Fibroblast of gingiva (primary cell): ENCODE measurements around the gene KCNJ15.
A peak's percentile ranks its signal among the peaks of the same experiment; 100 is the strongest.

Experiments used
- DNase-seq: peaks from one replicate; pipeline ENCODE4 v3.0.0-alpha.2; 2011; ENCODE audit warnings: low read depth

KCNJ15 gene

GRCh38 chr21:38326899-38327298 lies 70.1 kb downstream of the KCNJ15 start:
- DNase-seq: no peak

GRCh38 chr21:38327984-38328383 lies 71.2 kb downstream of the KCNJ15 start:
- no peak for DNase-seq

DNA sequence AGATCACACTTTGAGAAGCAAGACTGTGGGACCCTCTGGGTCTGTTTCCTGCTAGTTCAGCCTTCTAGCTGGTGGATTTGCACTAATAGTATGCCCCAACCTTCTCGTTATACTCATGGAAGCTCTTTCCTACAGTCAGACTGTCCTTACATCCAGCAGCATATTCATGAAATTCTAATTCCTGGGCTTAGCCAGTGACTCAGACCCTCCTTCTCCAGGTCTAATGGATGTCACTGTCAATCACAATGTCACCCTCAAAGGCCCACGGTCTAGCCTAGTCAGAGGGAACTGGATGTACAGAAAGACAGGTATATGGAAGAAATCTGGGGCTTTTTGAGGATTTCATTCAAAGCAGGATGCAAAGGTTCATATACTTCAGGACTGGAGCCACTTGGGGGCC lies 72.4 kb downstream of the KCNJ15 start:
- DNase-seq: no peak

DNA sequence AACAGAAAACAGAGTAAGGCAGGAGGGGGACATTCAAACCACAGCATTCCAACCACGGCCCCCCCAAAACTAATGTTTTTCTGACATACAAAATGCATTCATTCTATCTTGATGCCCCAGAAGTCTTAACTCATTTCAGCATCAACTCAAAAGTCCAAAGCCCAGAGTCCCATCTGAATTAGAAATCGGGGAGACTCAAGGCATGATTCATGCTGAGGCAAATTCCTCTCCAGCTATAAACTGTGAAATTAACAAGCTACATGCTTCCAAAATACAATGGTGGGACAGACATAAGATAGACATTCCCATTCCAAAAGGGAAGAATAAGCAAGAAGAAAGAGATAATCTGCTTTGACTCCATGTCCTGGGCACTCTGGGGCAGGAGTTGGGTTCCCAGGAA lies 73.9 kb downstream of the KCNJ15 start:
- no peak for DNase-seq

GRCh38 chr21:38333301-38334272 lies 76.8 kb downstream of the KCNJ15 start:
- peak; percentile 28 for DNase-seq

- DNase-seq: no peak
Observed at GRCh38 chr21:38334866-38335265, 78.1 kb downstream of the KCNJ15 start.

DNA sequence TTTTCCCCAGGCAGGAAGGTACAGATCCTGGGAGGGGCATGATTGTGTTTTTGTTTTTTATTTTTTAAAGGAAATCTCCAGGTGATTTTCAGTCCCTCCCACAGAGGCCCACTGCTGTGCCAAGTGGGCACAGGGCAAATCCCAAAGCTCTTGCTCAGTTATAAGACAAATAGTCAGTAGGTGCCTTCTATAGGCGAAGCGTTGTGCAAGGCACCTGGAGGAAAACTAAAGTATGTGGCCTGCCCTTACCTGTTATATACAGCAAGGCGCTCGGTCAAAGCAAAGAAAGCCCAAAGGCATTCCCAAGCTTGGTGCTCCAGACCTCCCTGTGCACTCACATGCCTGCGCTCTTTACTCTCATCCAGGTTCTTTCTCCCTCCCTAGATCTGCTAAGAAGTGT lies 81.0 kb downstream of the KCNJ15 start:
- no peak for DNase-seq

- DNase-seq: no peak
Observed at GRCh38 chr21:38340131-38340530, 83.3 kb downstream of the KCNJ15 start.

- DNase-seq: no peak
Observed at GRCh38 chr21:38341546-38342012, 84.8 kb downstream of the KCNJ15 start.

GRCh38 chr21:38342739-38343138 lies 85.9 kb downstream of the KCNJ15 start:
- no peak for DNase-seq

- DNase-seq: no peak
Observed at GRCh38 chr21:38343691-38344090, 86.9 kb downstream of the KCNJ15 start.

DNA sequence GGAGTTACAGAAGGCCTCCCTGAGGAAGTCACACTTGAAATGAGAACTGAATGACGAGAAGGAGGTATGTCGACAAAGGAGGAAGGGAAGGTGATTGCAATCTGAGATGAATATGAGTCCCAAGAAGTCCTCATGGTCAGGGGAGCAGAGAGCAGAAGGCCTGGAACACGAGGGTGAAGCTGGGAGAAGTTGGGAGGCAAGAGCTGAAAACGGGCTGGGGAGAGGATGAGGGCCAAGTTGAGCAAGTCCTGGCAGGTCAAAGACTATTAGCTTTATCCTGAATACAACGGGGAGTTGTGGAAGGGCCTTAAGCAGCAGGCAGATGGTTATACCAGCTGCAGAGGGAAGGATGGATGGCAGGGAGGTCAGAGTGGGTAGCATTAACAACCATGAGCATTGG lies 89.5 kb downstream of the KCNJ15 start:
- DNase-seq: no peak

DNA sequence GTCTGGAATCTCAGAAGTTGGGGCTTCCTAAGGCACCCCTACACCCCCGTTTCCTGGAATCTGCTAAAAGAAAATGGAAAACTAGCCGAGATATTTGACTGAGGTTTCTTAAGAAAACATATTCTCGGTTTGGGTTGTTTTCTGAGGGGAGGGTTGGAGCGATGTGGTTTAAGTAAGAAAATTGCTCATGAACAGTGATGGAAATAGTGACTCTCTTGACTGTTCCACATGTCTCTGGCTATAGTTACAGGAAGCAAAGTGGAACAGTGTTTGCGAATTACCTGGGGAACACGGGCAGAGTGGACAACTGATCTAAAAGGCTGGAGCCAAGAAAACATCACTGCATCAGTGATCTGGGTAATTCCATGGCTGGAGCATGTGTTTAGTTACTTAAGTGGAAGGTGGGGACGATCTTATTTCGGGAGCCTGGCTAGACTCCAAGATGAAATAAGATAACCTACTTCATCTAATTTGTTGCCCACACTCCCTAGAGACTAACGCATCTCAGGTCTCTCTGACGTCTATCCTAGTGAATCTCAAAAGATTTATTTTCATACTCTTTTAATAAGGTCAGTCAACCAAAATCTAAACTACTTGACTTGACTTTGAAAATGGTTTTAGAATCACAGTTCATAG lies 92.4 kb downstream of the KCNJ15 start:
- no peak for DNase-seq

GRCh38 chr21:38349977-38350376 lies 93.2 kb downstream of the KCNJ15 start:
- DNase-seq: no peak

DNA sequence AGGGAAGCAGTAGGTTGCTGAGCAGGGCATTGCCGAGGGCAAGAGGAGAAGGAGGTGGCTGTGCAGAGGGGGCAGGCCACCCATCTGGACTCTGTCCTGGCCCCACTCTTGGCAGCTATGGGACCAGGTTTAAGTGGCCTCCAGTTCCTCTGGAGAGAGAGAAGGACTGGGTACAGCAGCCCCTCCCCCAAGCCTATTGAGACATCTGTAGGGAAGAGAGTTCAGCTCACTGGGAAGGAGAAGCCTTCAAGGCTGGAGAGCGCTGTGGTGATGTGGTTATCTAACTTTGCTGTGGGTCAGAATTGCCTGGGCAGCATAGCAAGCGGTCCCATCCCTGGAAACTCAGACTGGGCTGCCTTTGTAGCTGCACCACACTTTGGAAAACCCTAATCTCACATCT lies 93.9 kb downstream of the KCNJ15 start:
- DNase-seq: no peak

GRCh38 chr21:38351176-38351959 lies 94.6 kb downstream of the KCNJ15 start:
- no peak for DNase-seq

GRCh38 chr21:38351961-38352521 lies 95.2 kb downstream of the KCNJ15 start:
- DNase-seq: peak; percentile 68

- DNase-seq: peak; percentile 55
Observed at GRCh38 chr21:38352536-38353219, 95.9 kb downstream of the KCNJ15 start.

GRCh38 chr21:38354231-38354630 lies 97.4 kb downstream of the KCNJ15 start:
- DNase-seq: no peak

DNA sequence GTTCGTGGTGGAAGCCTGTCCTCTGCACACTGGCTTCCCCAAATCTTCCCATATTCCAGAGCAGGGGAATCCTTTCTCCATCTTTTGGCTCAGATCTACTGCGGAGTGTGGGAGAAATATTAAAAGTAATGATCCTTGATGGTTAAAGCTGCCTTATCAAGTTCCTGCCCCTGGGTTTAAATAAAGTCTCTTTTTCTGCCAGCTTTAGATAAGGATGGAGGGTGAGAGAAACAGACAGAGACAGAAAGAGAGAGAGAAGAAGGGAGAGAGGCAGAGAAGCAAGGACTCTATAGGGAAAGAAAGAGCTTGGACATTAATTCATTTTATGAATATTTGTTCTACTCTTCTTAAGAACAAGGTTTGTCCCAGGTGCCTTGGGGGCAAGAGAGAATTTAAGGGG lies 98.0 kb downstream of the KCNJ15 start:
- DNase-seq: no peak

DNA sequence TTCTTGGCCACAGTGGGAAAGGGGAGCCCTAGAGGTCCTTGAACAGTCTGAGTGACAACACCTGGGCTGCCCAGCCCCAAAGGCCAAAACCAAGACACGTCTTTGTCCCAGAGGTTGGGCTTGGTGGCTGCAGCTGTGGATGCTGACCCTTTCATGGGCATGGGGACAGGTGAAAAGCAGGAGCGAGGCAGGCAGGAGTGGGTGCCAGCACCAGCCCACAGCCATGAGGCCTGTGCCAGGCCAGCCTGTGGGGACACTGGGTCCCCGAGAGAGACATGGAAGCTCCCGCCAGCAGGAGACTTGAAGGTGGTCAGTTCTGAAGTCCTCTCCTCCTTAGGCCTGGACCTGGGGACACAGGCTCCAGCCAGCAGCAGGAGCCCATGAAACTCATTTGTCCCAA lies 98.6 kb downstream of the KCNJ15 start:
- DNase-seq: no peak
